H9 (cell line): ENCODE results near the gene TECTB. TPM values are rescaled to one million over a fixed set of nuclear protein-coding genes. Genes with fewer than 3 reads are reported as not detected.

Experiments used
- DNase-seq: peaks from one replicate; pipeline ENCODE4 v3.0.0-alpha.2; 2017
- H2AFZ ChIP-seq: one replicate; pipeline ENCODE4 v1.6.1; 2013; ENCODE audit warnings: mild to moderate bottlenecking, low read length, control low read depth, moderate library complexity
- H2AK5ac ChIP-seq: 2 replicates; pipeline ENCODE4 v1.6.1; 2013; ENCODE audit warnings: low read length, control low read depth, mixed read lengths; ENCODE audit not compliant: insufficient read length
- H2BK120ac ChIP-seq: one replicate; pipeline ENCODE4 v1.6.1; 2013; ENCODE audit warnings: low read depth, mild to moderate bottlenecking, low read length, control low read depth, inconsistent platforms; ENCODE audit not compliant: poor library complexity, severe bottlenecking
- H2BK12ac ChIP-seq: 2 replicates; pipeline ENCODE4 v1.6.1; 2013; ENCODE audit warnings: low read length, control low read depth, mixed read lengths, low read depth; ENCODE audit not compliant: insufficient read length
- H2BK15ac ChIP-seq: 2 replicates; pipeline ENCODE4 v1.6.1; 2013; ENCODE audit warnings: low read depth, low read length, control low read depth
- H2BK20ac ChIP-seq: one replicate; pipeline ENCODE4 v1.6.1; 2013; ENCODE audit warnings: low read depth, mild to moderate bottlenecking, low read length, control low read depth, inconsistent platforms; ENCODE audit not compliant: poor library complexity, severe bottlenecking
- H2BK5ac ChIP-seq: 2 replicates; pipeline ENCODE4 v1.6.1; 2013; ENCODE audit warnings: low read length, control low read depth, mixed read lengths; ENCODE audit not compliant: insufficient read length
- H3K14ac ChIP-seq: 2 replicates; pipeline ENCODE4 v1.6.1; 2013; ENCODE audit warnings: low read length, control low read depth; ENCODE audit not compliant: insufficient read depth
- H3K18ac ChIP-seq: 2 replicates; pipeline ENCODE4 v1.6.1; 2013; ENCODE audit warnings: low read depth, mild to moderate bottlenecking, mixed read lengths, low read length, control low read depth; ENCODE audit not compliant: insufficient read length
- H3K23ac ChIP-seq: 2 replicates; pipeline ENCODE4 v1.6.1; 2013; ENCODE audit warnings: low read length, control low read depth, mixed read lengths, low read depth; ENCODE audit not compliant: insufficient read length
- H3K23me2 ChIP-seq: 2 replicates; pipeline ENCODE4 v1.6.1; 2013; ENCODE audit warnings: low read depth, mild to moderate bottlenecking, mixed read lengths, low read length, control low read depth; ENCODE audit not compliant: insufficient read length, poor library complexity, severe bottlenecking
- H3K27ac ChIP-seq: 2 replicates; pipeline ENCODE4 v1.5.1; 2013; ENCODE audit warnings: low read length, control low read depth, mixed read lengths, low read depth; ENCODE audit not compliant: insufficient read length
- H3K27me3 ChIP-seq: 2 replicates; pipeline ENCODE4 v1.6.1; 2013; ENCODE audit warnings: low read length, control low read depth, inconsistent platforms; ENCODE audit not compliant: insufficient read depth
- H3K4ac ChIP-seq: 2 replicates; pipeline ENCODE4 v1.6.1; 2013; ENCODE audit warnings: low read depth, mild to moderate bottlenecking, control low read depth, inconsistent platforms, low read length, moderate library complexity
- H3K4me1 ChIP-seq: 2 replicates; pipeline ENCODE4 v1.6.1; 2013; ENCODE audit warnings: low read length, control low read depth, inconsistent platforms; ENCODE audit not compliant: insufficient read depth
- H3K4me2 ChIP-seq: 2 replicates; pipeline ENCODE4 v1.6.1; 2013; ENCODE audit warnings: low read length, control low read depth, mixed read lengths; ENCODE audit not compliant: insufficient read length, insufficient read depth
- H3K56ac ChIP-seq: 2 replicates; pipeline ENCODE4 v1.6.1; 2013; ENCODE audit warnings: low read depth, mild to moderate bottlenecking, mixed read lengths, low read length, control low read depth; ENCODE audit not compliant: insufficient read length
- H3K79me1 ChIP-seq: 2 replicates; pipeline ENCODE4 v1.6.1; 2013; ENCODE audit warnings: low read depth, mild to moderate bottlenecking, moderate library complexity, low read length, control low read depth, inconsistent platforms; ENCODE audit not compliant: insufficient read depth, poor library complexity, severe bottlenecking
- H3K79me2 ChIP-seq: 2 replicates; pipeline ENCODE4 v1.6.1; 2013; ENCODE audit warnings: low read length, control low read depth, inconsistent platforms; ENCODE audit not compliant: insufficient read depth
- H3K9ac ChIP-seq: 2 replicates; pipeline ENCODE4 v1.6.1; 2013; ENCODE audit warnings: low read length, control low read depth, mixed read lengths; ENCODE audit not compliant: insufficient read length; ENCODE audit errors: extremely low read depth
- H3K9me3 ChIP-seq: one replicate; pipeline ENCODE4 v1.6.1; 2013; ENCODE audit warnings: low read depth, low read length, inconsistent platforms; ENCODE audit not compliant: control insufficient read depth
- H3T11ph ChIP-seq: one replicate; pipeline ENCODE4 v1.6.1; 2013; ENCODE audit warnings: mild to moderate bottlenecking, low read length, control low read depth, inconsistent platforms
- H4K20me1 ChIP-seq: one replicate; pipeline ENCODE4 v1.6.1; 2013; ENCODE audit not compliant: control insufficient read depth, insufficient read length, insufficient read depth
- H4K5ac ChIP-seq: 2 replicates; pipeline ENCODE4 v1.6.1; 2013; ENCODE audit warnings: low read depth, mild to moderate bottlenecking, mixed read lengths, low read length, control low read depth; ENCODE audit not compliant: insufficient read length
- H4K8ac ChIP-seq: replicated peaks from 2 replicates; pipeline ENCODE4 v1.6.1; 2013; ENCODE audit warnings: low read length, control low read depth, mixed read lengths, low read depth; ENCODE audit not compliant: insufficient read length
- H4K91ac ChIP-seq: 2 replicates; pipeline ENCODE4 v1.6.1; 2013; ENCODE audit warnings: low read depth, mild to moderate bottlenecking, moderate library complexity, mixed read lengths, low read length, control low read depth; ENCODE audit not compliant: insufficient read length
- H3K27ac Mint-ChIP-seq, 3 experiments: 2 replicates in 2 of 3; 3 replicates in 1 of 3; pipeline ENCODE4 v1.8.0; 2020 to 2021; ENCODE audit warnings: mixed read lengths in 3 of 3, mild to moderate bottlenecking in 1 of 3, moderate library complexity in 1 of 3
- H3K27me3 Mint-ChIP-seq: 2 replicates; pipeline ENCODE4 v1.8.0; 2021; ENCODE audit warnings: low read depth, mild to moderate bottlenecking, moderate library complexity, mixed read lengths
- H3K36me3 Mint-ChIP-seq, 3 experiments: 2 replicates in 2 of 3; 3 replicates in 1 of 3; pipeline ENCODE4 v1.8.0; 2020 to 2021; ENCODE audit warnings: low read depth in 3 of 3, mixed read lengths in 3 of 3; ENCODE audit not compliant: insufficient read depth in 1 of 3
- H3K4me1 Mint-ChIP-seq, 2 experiments: 2 replicates each; pipeline ENCODE4 v1.8.0; 2020; ENCODE audit warnings: mixed read lengths in 2 of 2
- H3K4me3 Mint-ChIP-seq, 2 experiments: 2 replicates in 1 of 2; 3 replicates in 1 of 2; pipeline ENCODE4 v1.8.0; 2020 to 2021; ENCODE audit warnings: mild to moderate bottlenecking in 2 of 2, mixed read lengths in 2 of 2, moderate library complexity in 1 of 2
- H3K9me3 Mint-ChIP-seq, 2 experiments: 2 replicates in 1 of 2; 3 replicates in 1 of 2; pipeline ENCODE4 v1.8.0; 2020; ENCODE audit warnings: mild to moderate bottlenecking in 2 of 2, mixed read lengths in 2 of 2, moderate library complexity in 1 of 2
- CTCF ChIP-seq: fragments of 200-600 bp; sonication (generic); conservative IDR thresholded peaks from 3 replicates; pipeline ENCODE4 v1.8.0; 2021; ENCODE audit warnings: antibody characterized with exemption, mild to moderate bottlenecking
- WGBS: extraction: QIAGEN DNeasy Blood & Tissue Kit; methylation state at CpG from one replicate; pipeline ENCODE4 v1.1.7; 2013; ENCODE audit warnings: missing lambda C conversion rate, low lambda C conversion rate, mixed read lengths; ENCODE audit not compliant: insufficient read length; ENCODE audit errors: extremely low coverage; 5-methylcytosine and 5-hydroxymethylcytosine counted together
- total RNA-seq: library from RNA; stranded (reverse); gene quantifications from 2 replicates; pipeline ENCODE4 v1.2.1, GENCODE V29; 2021

Gene TECTB
- total RNA-seq, 1 experiment from 2014 or later = not detected

GRCh38 chr10:112332509-112333228 is 49.5 kb downstream of the TECTB start:
- H2BK12ac ChIP-seq = no peak overlapping the region
- H3K18ac ChIP-seq = no peak overlapping the region
- no peak overlapping the region for H3K23ac ChIP-seq
- H2BK5ac ChIP-seq = no peak overlapping the region
- H4K8ac ChIP-seq = no peak overlapping the region
- H3K27me3 Mint-ChIP-seq = peaks cover 5% of the 10 kb centered on the region; the same call in 1 of the 2 replicates
- no peak overlapping the region for H2BK120ac ChIP-seq
- H3K36me3 Mint-ChIP-seq = no peaks in the 10 kb centered on the region
- peaks cover 0 to 3% of the 10 kb centered on the region in 2 experiments; a peak in 1 of 4 replicates for H3K4me1 Mint-ChIP-seq
- no peak overlapping the region for H2BK20ac ChIP-seq
- H4K91ac ChIP-seq = no peak overlapping the region
- no peak overlapping the region for H3K4me2 ChIP-seq
- H3K27ac Mint-ChIP-seq = no peak overlapping the region
- no peak overlapping the region for H3T11ph ChIP-seq
- H3K14ac ChIP-seq = no peak overlapping the region
- no peak for DNase-seq
- H3K56ac ChIP-seq = no peak overlapping the region
- H3K9me3 ChIP-seq = no peaks in the 10 kb centered on the region
- no peak overlapping the region for H2BK15ac ChIP-seq
- H3K27ac ChIP-seq = no peak overlapping the region
- H3K4me1 ChIP-seq = no peaks in the 10 kb centered on the region
- H3K9ac ChIP-seq = no peak overlapping the region
- H3K79me1 ChIP-seq = no peaks in the 10 kb centered on the region
- no peak overlapping the region for H4K5ac ChIP-seq
- H3K23me2 ChIP-seq = no peaks in the 10 kb centered on the region
- H2AK5ac ChIP-seq = no peak overlapping the region
- H3K4me3 Mint-ChIP-seq = no peak overlapping the region
- no peak overlapping the region for H2AFZ ChIP-seq
- no peaks in the 10 kb centered on the region for H3K27me3 ChIP-seq
- H3K4ac ChIP-seq = no peak overlapping the region
- no CpG with 5 or more reads among the region's 5 CpGs for WGBS
- no peaks in the 10 kb centered on the region for H4K20me1 ChIP-seq
- no peaks in the 10 kb centered on the region for H3K79me2 ChIP-seq
- no peak for TF ChIP-seq CTCF
- H3K9me3 Mint-ChIP-seq = no peaks in the 10 kb centered on the region
